Measurements from ENCODE around the gene GNG7.
"Not testable (repeated sequence)": the region's sequence is repeated elsewhere in the genome, so short reads cannot be mapped to it uniquely, and the experiment has no call there.

GNG7 gene

GRCh38 chr19:2507109-2507508, 195.4 kb downstream of the GNG7 start:
- DNase-seq (ENCODE audit: low read depth): no peak

GRCh38 chr19:2506656-2507055, 195.8 kb downstream of the GNG7 start:
- DNase-seq (ENCODE audit: low read depth): not testable (repeated sequence)

- peak; percentile 49 for DNase-seq (ENCODE audit: low read depth)
Measured at GRCh38 chr19:2503521-2504109, 198.9 kb downstream of the GNG7 start.

GRCh38 chr19:2500841-2501261, 201.6 kb downstream of the GNG7 start:
- no peak for DNase-seq (ENCODE audit: low read depth)

GRCh38 chr19:2500156-2500555, 202.3 kb downstream of the GNG7 start:
- DNase-seq (ENCODE audit: low read depth): no peak

- DNase-seq (ENCODE audit: low read depth): no peak
Measured at GRCh38 chr19:2497186-2497585, 205.3 kb downstream of the GNG7 start.

- no peak for DNase-seq (ENCODE audit: low read depth)
Measured at GRCh38 chr19:2495651-2496316, 206.7 kb downstream of the GNG7 start.

GRCh38 chr19:2495130-2495641, 207.3 kb downstream of the GNG7 start:
- DNase-seq (ENCODE audit: low read depth): no peak

- no peak for DNase-seq (ENCODE audit: low read depth)
Measured at GRCh38 chr19:2494447-2495129, 207.9 kb downstream of the GNG7 start.

- no peak for DNase-seq (ENCODE audit: low read depth)
Measured at GRCh38 chr19:2494084-2494446, 208.4 kb downstream of the GNG7 start.

GRCh38 chr19:2493448-2493847, 209.0 kb downstream of the GNG7 start:
- DNase-seq (ENCODE audit: low read depth): not testable (repeated sequence)

GRCh38 chr19:2492870-2493269, 209.6 kb downstream of the GNG7 start:
- no peak for DNase-seq (ENCODE audit: low read depth)

GRCh38 chr19:2491130-2491801, 211.2 kb downstream of the GNG7 start:
- peak; percentile 82 for DNase-seq (ENCODE audit: low read depth)

- DNase-seq (ENCODE audit: low read depth): no peak
Measured at GRCh38 chr19:2490659-2491058, 211.8 kb downstream of the GNG7 start.

- DNase-seq (ENCODE audit: low read depth): no peak
Measured at GRCh38 chr19:2488942-2489731, 213.4 kb downstream of the GNG7 start.

- no peak for DNase-seq (ENCODE audit: low read depth)
Measured at GRCh38 chr19:2488405-2488941, 214.0 kb downstream of the GNG7 start.

GRCh38 chr19:2487842-2488241, 214.7 kb downstream of the GNG7 start:
- no peak for DNase-seq (ENCODE audit: low read depth)

- DNase-seq (ENCODE audit: low read depth): no peak
Measured at GRCh38 chr19:2487090-2487489, 215.4 kb downstream of the GNG7 start.

GRCh38 chr19:2485428-2485827, 217.1 kb downstream of the GNG7 start:
- no peak for DNase-seq (ENCODE audit: low read depth)

GRCh38 chr19:2484178-2484937, 218.1 kb downstream of the GNG7 start:
- no peak for DNase-seq (ENCODE audit: low read depth)

Data from HS-5 (cell line).